ENCODE data around the gene FOXA1.
A peak's percentile ranks its signal among the peaks of the same experiment; 100 is the strongest.
"Not testable (repeated sequence)": the region's sequence is repeated elsewhere in the genome, so short reads cannot be mapped to it uniquely, and the experiment has no call there.

Gene FOXA1

GRCh38 chr14:37588956-37589714, 5.9 kb downstream of the FOXA1 start:
- DNase-seq = peak; percentile 52

DNA sequence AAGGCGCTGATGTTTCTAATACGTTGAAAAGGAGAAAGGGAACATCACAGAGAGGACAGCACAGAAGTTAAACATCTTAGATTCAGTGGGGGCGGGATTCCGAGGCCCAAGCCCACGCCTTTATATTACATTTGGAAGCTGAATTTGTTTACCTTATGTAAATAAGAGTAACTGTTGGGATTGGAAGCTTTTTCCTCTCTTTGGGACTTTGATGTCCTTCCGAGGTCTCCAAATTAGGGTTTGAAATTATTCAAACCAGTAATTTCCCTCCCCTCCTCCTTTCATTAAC, 6.4 kb downstream of the FOXA1 start:
- peak; percentile 67 for DNase-seq

DNA sequence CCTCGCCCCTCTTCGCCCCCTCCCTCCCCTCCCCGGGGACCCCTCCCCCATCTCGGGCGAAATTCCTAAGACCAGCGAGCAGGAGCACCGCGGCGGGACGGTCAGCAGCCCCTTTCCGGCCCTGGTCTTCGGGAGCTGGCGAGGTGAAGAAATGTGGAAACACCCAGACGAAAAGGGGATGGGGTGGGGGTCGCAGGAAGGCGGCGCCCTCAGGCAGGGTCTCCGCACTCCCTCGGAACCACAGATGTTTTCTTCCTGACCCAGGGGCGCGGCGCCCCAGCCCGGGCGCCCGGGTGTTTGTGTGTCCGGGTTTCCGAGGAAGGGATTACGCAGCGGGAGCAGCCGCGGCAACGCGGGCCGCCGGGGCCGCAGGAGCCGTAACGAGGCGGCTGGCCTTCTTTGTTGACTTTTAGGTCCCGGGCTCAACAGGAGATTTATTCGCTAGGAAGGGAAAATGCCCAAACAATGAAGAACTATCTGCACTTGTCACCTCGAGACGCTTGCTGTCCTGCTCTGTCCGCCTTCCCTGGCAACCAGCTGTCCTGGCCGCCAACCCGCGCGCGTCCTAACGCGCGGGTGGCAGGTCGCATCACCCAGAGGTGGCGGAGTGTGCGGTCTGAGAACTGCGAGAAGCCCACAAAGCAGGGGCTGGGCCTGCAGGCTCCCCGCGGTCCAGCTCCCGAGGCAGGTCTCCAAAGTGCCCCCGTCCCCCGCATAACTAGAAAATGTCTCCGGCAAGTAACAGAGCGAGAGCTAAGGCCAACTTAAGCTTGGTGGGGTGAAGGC, 7.0 kb downstream of the FOXA1 start:
- peak; percentile 80 for DNase-seq

- peak; percentile 34 for DNase-seq
Measured at GRCh38 chr14:37587131-37587803, 7.8 kb downstream of the FOXA1 start.

GRCh38 chr14:37586797-37587130, 8.3 kb downstream of the FOXA1 start:
- DNase-seq = no peak

DNA sequence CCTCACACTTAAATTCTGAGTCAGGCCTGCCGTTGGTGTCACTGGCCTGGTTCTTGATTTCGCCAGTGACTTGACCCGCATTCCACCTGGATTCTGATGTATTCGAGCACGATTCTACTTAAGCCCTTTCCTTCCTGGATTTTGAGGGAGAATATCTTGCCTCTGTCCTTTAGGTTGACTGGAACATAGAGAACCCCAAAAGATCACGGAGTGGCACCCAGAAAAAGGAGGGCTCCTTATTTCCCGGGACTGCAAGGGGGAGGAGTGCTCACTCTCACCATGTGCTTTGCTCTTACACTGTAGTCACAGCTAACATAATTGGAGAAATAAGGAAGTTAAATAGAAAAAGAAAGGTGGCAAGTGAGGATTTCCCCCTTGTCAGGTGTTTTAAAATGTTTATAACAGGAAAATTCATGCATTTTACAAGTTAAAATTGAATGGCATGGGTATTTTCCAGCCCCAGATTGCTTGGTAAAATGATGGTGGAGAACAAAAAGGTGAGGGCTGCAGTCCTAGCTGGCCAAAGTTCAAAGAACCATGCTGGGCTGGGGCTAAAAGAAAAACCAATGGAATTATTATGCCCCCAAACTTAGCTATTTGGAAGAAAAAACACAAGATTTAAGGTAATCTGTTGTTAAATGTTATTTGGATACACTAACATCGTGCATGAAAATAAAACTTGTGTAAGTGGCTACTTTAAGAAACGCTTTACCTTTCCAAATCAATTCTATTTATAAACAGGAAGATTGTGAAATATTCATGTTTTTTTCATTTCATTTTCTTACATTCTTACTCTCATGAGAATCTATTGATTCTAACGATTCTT, 8.9 kb downstream of the FOXA1 start:
- peak; percentile 15 for DNase-seq

GRCh38 chr14:37585101-37585511, 9.9 kb downstream of the FOXA1 start:
- peak; percentile 2 for DNase-seq

- no peak for DNase-seq
Measured at GRCh38 chr14:37584211-37585100, 10.6 kb downstream of the FOXA1 start.

GRCh38 chr14:37583358-37584210, 11.5 kb downstream of the FOXA1 start:
- DNase-seq = peak; percentile 77

- no peak for DNase-seq
Measured at GRCh38 chr14:37580146-37580545, 14.9 kb downstream of the FOXA1 start.

- no peak for DNase-seq
Measured at GRCh38 chr14:37579274-37579673, 15.8 kb downstream of the FOXA1 start.

GRCh38 chr14:37573356-37573755, 21.7 kb downstream of the FOXA1 start:
- no peak for DNase-seq

- no peak for DNase-seq
Measured at GRCh38 chr14:37571391-37571790, 23.7 kb downstream of the FOXA1 start.

DNA sequence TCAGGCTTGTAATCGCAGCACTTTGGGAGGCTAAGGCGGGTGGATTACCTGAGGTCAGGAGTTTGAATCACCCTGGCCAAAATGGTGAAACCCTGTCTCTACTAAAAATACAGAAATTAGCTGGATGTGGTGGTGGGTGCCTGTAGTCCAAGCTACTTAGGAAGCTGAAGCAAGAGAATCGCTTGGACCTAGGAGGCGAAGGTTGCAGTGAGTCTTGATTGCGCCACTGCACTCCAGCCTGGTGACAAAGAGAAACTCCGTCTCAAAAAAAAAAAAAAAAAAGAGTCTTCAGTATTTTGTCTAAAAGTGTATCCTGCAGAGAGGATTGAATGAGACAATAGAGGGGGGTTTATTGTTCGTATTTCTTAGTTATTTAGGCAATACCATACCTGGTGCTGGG, 25.3 kb downstream of the FOXA1 start:
- no peak for DNase-seq

DNA sequence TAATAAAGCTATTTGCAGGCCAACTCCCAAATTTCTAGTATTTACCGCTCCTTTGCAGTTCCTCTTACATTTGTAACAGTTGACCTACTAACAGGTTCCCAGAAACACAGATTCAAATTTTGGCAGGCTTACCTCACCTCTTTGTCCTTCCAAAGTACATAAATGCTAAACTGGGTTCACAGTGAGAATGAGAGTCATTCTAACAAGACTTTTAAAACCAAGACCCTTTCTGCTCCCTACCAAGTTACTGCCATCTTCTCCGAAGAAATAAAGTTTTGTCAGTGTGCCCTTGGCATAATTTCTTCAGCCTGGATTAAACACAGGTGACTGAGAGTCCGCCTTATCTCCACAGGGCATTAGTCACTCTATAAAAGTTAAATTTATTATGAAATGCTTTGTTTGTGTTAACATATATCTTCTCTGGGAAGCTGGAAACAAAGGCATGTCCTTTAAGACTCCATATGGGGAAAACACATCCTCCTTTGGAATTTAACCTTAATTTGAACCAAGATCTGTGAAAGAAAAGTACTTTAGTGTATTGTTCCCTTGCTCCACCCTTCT, 28.2 kb downstream of the FOXA1 start:
- no peak for DNase-seq

GRCh38 chr14:37565550-37565949, 29.5 kb downstream of the FOXA1 start:
- peak; percentile 28 for DNase-seq

DNA sequence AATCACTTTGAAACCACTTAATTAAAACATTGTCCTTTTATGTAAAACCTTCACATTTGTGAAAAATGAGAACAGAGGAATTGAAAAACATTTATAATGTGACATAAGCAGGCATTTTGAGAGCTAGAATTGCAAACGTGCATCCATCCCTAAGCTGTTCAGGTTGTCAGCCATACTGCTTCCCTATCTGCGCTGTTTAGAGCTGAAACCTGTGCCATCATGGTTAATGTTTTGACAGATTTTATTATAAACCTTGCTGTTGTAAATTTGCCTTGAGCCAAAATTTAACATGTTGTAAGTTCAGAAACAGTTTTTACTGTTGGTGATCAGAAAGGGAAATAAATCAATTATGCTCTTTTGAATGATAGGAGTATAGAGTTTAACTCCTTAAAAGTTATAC, 31.9 kb downstream of the FOXA1 start:
- DNase-seq = no peak

DNA sequence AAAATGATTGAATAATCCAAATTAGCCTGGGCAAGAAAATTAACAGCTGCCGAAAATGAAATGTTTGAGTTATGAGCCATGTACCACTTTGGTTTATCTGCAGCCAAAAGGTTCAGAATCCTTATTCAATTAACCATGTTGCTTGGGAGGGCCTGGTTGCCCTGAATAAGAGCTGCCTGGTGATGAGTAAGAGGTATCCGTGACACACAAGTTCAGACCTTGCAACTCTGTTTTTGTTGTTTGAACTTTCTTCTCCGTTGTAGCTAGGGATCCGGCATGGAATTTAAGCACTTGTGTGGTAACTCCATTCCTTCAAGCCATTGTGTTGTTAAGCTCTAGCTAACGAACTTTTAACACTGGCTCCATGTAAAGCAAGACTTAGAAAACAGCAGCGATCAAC, 35.7 kb downstream of the FOXA1 start:
- DNase-seq = no peak

DNA sequence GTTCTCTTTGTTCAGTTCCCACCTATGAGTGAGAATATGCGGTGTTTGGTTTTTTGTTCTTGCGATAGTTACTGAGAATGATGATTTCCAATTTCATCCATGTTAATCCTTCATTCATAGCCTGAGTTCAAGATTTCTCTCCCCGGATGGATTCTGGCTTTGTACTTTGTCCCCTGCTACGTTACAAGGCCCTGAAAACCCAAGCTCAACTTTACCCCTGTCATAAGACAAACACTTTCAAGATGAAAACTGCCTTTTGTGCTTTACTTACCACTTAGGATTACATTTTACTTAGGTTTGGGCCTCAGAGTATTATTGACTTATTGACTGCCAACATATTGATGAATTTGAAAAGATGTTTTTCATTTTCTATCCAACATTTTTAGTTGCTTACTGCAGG, 36.3 kb downstream of the FOXA1 start:
- no peak for DNase-seq

DNA sequence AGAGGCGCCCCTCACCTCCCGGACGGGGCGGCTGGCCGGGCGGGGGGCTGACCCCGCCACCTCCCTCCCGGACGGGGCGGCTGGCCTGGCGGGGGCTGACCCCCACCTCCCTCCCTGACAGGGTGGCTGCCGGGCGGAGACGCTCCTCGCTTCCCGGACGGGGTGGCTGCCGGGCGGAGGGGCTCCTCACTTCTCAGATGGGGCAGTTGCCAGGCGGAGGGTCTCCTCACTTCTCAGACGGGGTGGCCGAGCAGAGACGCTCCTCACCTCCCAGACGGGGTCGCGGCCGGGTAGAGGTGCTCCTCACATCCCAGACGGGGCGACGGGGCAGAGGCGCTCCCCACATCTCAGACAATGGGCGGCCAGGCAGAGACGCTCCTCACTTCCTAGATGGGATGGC, 39.5 kb downstream of the FOXA1 start:
- DNase-seq = not testable (repeated sequence)

Measured in DMS53 (cell line).